Mesendoderm (in vitro differentiated cells): ENCODE results near the gene CENPX.
A peak's percentile ranks its signal among the peaks of the same experiment; 100 is the strongest.

Experiments
- DNase-seq: peaks from one replicate; pipeline ENCODE4 v3.0.0; 2013
- H2AK5ac ChIP-seq: 2 replicates; pipeline ENCODE4 v1.6.1; 2013; ENCODE audit warnings: low read length, inconsistent platforms
- H2BK120ac ChIP-seq: 2 replicates; pipeline ENCODE4 v1.6.1; 2013; ENCODE audit warnings: low read depth, mild to moderate bottlenecking, low read length, moderate library complexity, mixed read lengths
- H2BK15ac ChIP-seq: replicated peaks from 2 replicates; pipeline ENCODE4 v1.6.1; 2013; ENCODE audit warnings: low read depth, mild to moderate bottlenecking, moderate library complexity
- H2BK5ac ChIP-seq: 2 replicates; pipeline ENCODE4 v1.6.1; 2013; ENCODE audit warnings: low read length, inconsistent platforms
- H3K18ac ChIP-seq: 2 replicates; pipeline ENCODE4 v1.6.1; 2013; ENCODE audit warnings: mild to moderate bottlenecking, low read length, mixed read lengths
- H3K23ac ChIP-seq: one replicate; pipeline ENCODE4 v1.6.1; 2013; ENCODE audit warnings: low read length
- H3K27ac ChIP-seq: 2 replicates; pipeline ENCODE4 v1.5.1; 2013; ENCODE audit warnings: low read depth, mild to moderate bottlenecking, inconsistent platforms, low read length, moderate library complexity
- H3K27me3 ChIP-seq: 2 replicates; pipeline ENCODE4 v1.6.1; 2013; ENCODE audit warnings: low read length, control low read depth, mild to moderate bottlenecking, inconsistent platforms; ENCODE audit not compliant: insufficient read depth, poor library complexity
- H3K36me3 ChIP-seq: 2 replicates; pipeline ENCODE4 v1.6.1; 2013; ENCODE audit warnings: low read length, inconsistent platforms; ENCODE audit not compliant: control insufficient read depth, insufficient read depth
- H3K4ac ChIP-seq: one replicate; pipeline ENCODE4 v1.6.1; 2013; ENCODE audit warnings: low read depth, mild to moderate bottlenecking, low read length, moderate library complexity
- H3K4me1 ChIP-seq: 2 replicates; pipeline ENCODE4 v1.6.1; 2013; ENCODE audit warnings: low read depth, low read length, inconsistent platforms; ENCODE audit not compliant: control insufficient read depth
- H3K4me2 ChIP-seq: 2 replicates; pipeline ENCODE4 v1.6.1; 2013; ENCODE audit warnings: low read length
- H3K4me3 ChIP-seq: 2 replicates; pipeline ENCODE4 v1.5.1; 2013; ENCODE audit warnings: mild to moderate bottlenecking, low read length
- H3K56ac ChIP-seq: one replicate; pipeline ENCODE4 v1.6.1; 2013; ENCODE audit warnings: low read length
- H3K79me1 ChIP-seq: 2 replicates; pipeline ENCODE4 v1.6.1; 2013; ENCODE audit warnings: low read length, inconsistent platforms
- H3K79me2 ChIP-seq: 2 replicates; pipeline ENCODE4 v1.6.1; 2013; ENCODE audit warnings: mild to moderate bottlenecking, low read length; ENCODE audit not compliant: control insufficient read depth, insufficient read depth
- H3K9ac ChIP-seq: 2 replicates; pipeline ENCODE4 v1.6.1; 2013; ENCODE audit warnings: low read length, inconsistent platforms
- H4K5ac ChIP-seq: one replicate; pipeline ENCODE4 v1.6.1; 2013; ENCODE audit warnings: low read length
- H4K8ac ChIP-seq: one replicate; pipeline ENCODE4 v1.6.1; 2013; ENCODE audit warnings: low read depth, mild to moderate bottlenecking, control low read depth, low read length, moderate library complexity
- WGBS: extraction: QIAGEN DNeasy Blood & Tissue Kit; methylation state at CpG from one replicate; pipeline ENCODE4 v1.1.7; 2013; ENCODE audit warnings: low lambda C conversion rate, missing lambda C conversion rate; ENCODE audit not compliant: insufficient coverage; ENCODE audit errors: extremely low coverage; 5-methylcytosine and 5-hydroxymethylcytosine counted together

Gene CENPX

DNA sequence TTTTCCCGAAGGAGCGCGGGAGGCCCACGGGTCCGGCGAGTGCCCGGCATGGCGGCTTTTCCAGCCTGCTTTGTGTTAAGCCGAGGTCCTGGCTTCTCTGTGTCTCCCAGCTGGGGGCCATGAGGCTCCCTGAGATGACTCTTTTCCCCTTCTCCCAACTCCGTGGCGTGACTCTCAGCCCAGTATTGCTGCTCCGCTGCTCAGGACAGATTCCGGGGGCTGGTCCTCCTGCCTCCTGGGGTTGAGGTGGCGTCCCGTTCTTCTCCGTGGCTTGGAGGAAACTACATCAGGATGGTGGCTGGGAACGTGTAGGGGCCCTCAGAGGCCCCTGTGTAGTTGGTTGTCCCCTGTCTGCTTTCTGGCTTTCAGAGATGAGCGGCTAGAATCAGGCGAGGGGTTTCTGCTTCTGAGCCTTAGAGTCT lies 30.0 kb upstream of the CENPX start:
- Histone ChIP-seq H3K4ac (no peak overlapping the region), H4K8ac (no peak overlapping the region), H3K56ac (peak overlapping the region; percentile 91), H3K4me3 (peak overlapping the region; percentile 87), H3K36me3 (peaks cover 6% of the 10 kb centered on the region), H3K79me2 (peaks cover 7% of the 10 kb centered on the region), H3K79me1 (peaks cover 3% of the 10 kb centered on the region), H3K4me2 (peak overlapping the region; percentile 67), H2BK15ac (no peak overlapping the region), H4K5ac (no peak overlapping the region), H2BK5ac (no peak overlapping the region), H2BK120ac (no peak overlapping the region), H3K27ac (no peak overlapping the region), H3K4me1 (no peaks in the 10 kb centered on the region), H3K18ac (no peak overlapping the region), H3K9ac (peak overlapping the region; percentile 84), H3K27me3 (no peaks in the 10 kb centered on the region), H2AK5ac (no peak overlapping the region), H3K23ac (no peak overlapping the region)
- DNase-seq = no peak
- WGBS = no CpG with 5 or more reads among the region's 19 CpGs

DNA sequence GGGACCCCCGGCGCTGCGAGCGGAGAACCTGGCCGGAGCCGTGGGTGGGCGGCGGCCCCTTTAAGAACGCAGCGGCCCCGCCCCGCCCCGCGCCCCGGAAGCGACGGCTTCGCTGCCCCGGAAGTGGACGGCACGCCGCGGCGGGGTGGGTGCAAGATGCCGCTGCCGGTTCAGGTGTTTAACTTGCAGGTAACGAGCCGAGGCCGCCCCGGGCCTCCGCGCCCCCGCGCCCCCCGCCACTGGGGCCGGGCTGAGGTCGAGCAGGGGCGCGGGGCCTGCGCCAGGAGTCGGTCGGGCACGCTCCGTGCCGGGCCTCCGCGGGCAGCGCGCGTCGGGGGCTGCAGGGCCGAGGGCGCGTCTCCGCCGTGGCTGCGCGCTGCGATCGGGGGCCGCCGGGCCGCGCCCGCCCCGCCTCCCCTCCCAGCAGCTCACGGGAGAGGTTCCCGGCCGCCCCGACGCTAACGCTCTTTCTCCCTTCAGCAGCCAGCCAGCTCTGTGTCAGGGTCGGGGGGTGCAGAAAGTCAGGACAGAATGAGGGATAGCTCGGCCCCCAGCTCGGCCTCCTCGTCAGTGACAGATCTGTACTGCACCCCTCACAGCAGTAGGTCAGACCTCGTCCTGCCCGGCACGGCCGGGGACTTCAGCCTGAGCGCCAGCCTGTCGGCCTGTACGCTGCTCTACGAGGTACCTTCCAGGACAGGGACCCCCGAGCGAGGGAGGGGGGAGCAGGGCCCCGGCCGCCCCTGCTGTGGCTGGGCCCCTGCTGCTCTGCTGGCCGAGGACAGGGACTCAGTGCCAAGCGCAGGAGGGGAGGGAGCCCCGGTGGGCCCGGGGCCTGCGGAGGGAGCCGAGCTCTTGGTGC lies 29.3 kb upstream of the CENPX start, which contains the start of the genes GPS1 and RFNG:
TSS of gene GPS1 (plus strand) at position 123 of the 862 bp plus-strand sequence. CDS start at position 157, 34 bp downstream.
TSS of gene RFNG (minus strand) at position 36 of the 862 bp plus-strand sequence. CDS start 45 bp downstream, outside the sequence.
- Histone ChIP-seq H2BK5ac (no peak within 1 kb of the TSS), H3K4me1 (no peaks in the 10 kb centered on the region), H3K56ac (peak within 1 kb of the TSS; percentile 91), H3K4ac (no peak within 1 kb of the TSS), H3K36me3 (peaks cover 7% of the 10 kb centered on the region), H3K27ac (no peak within 1 kb of the TSS), H2BK120ac (no peak within 1 kb of the TSS), H3K18ac (no peak within 1 kb of the TSS), H3K4me3 (peak within 1 kb of the TSS; percentile 87), H3K79me1 (peaks cover 3% of the 10 kb centered on the region), H4K8ac (no peak within 1 kb of the TSS), H3K4me2 (peak within 1 kb of the TSS; percentile 67), H3K23ac (peak within 1 kb of the TSS; percentile 89), H3K9ac (peak within 1 kb of the TSS; percentile 84), H2BK15ac (no peak within 1 kb of the TSS), H4K5ac (no peak within 1 kb of the TSS), H3K27me3 (no peaks in the 10 kb centered on the region), H3K79me2 (peaks cover 7% of the 10 kb centered on the region), H2AK5ac (peak within 1 kb of the TSS; percentile 82)
- peak; percentile 53 for DNase-seq
- no CpG with 5 or more reads among the region's 94 CpGs for WGBS

GRCh38 chr17:82050761-82051641 lies 28.3 kb upstream of the CENPX start:
- H3K23ac ChIP-seq = peak overlapping the region; percentile 89
- H2BK5ac ChIP-seq = no peak overlapping the region
- H3K4ac ChIP-seq = no peak overlapping the region
- peaks cover 3% of the 10 kb centered on the region for H3K79me1 ChIP-seq
- no peak overlapping the region for H4K5ac ChIP-seq
- H3K27ac ChIP-seq = no peak overlapping the region
- peak overlapping the region; percentile 86 for H3K56ac ChIP-seq
- H3K79me2 ChIP-seq = peaks cover 7% of the 10 kb centered on the region
- no peaks in the 10 kb centered on the region for H3K27me3 ChIP-seq
- peak overlapping the region; percentile 28 for H3K4me3 ChIP-seq
- H2BK120ac ChIP-seq = no peak overlapping the region
- H2BK15ac ChIP-seq = no peak overlapping the region
- H4K8ac ChIP-seq = no peak overlapping the region
- H3K9ac ChIP-seq = peak overlapping the region; percentile 73
- DNase-seq = no peak
- H3K4me1 ChIP-seq = no peaks in the 10 kb centered on the region
- H2AK5ac ChIP-seq = peak overlapping the region; percentile 82
- no peak overlapping the region for H3K18ac ChIP-seq
- peaks cover 6% of the 10 kb centered on the region for H3K36me3 ChIP-seq
- no CpG with 5 or more reads among the region's 79 CpGs for WGBS
- H3K4me2 ChIP-seq = peak overlapping the region; percentile 46

GRCh38 chr17:82050152-82050760 lies 27.6 kb upstream of the CENPX start:
- Histone ChIP-seq H3K4me2 (no peak overlapping the region), H2BK15ac (no peak overlapping the region), H3K4me3 (no peak overlapping the region), H4K8ac (no peak overlapping the region), H3K9ac (peak overlapping the region; percentile 73), H3K18ac (no peak overlapping the region), H3K27ac (no peak overlapping the region), H2AK5ac (no peak overlapping the region), H3K79me1 (peaks cover 3% of the 10 kb centered on the region), H3K56ac (peak overlapping the region; percentile 86), H3K4me1 (no peaks in the 10 kb centered on the region), H3K4ac (no peak overlapping the region), H3K79me2 (peaks cover 7% of the 10 kb centered on the region), H4K5ac (no peak overlapping the region), H3K36me3 (peaks cover 5% of the 10 kb centered on the region), H3K23ac (no peak overlapping the region), H3K27me3 (no peaks in the 10 kb centered on the region), H2BK5ac (no peak overlapping the region), H2BK120ac (no peak overlapping the region)
- no peak for DNase-seq
- no CpG with 5 or more reads among the region's 28 CpGs for WGBS

- H2BK15ac ChIP-seq = no peak overlapping the region
- no peak overlapping the region for H3K18ac ChIP-seq
- DNase-seq = no peak
- peaks cover 7% of the 10 kb centered on the region for H3K79me2 ChIP-seq
- H3K23ac ChIP-seq = no peak overlapping the region
- peaks cover 3% of the 10 kb centered on the region for H3K79me1 ChIP-seq
- H3K27ac ChIP-seq = no peak overlapping the region
- no peak overlapping the region for H2BK5ac ChIP-seq
- no peak overlapping the region for H3K56ac ChIP-seq
- H3K4me3 ChIP-seq = no peak overlapping the region
- no peak overlapping the region for H4K5ac ChIP-seq
- H3K4me2 ChIP-seq = no peak overlapping the region
- H2AK5ac ChIP-seq = no peak overlapping the region
- no peaks in the 10 kb centered on the region for H3K4me1 ChIP-seq
- H3K36me3 ChIP-seq = peaks cover 2% of the 10 kb centered on the region
- no peak overlapping the region for H4K8ac ChIP-seq
- WGBS = no CpG with 5 or more reads among the region's 16 CpGs
- no peak overlapping the region for H2BK120ac ChIP-seq
- H3K4ac ChIP-seq = no peak overlapping the region
- H3K27me3 ChIP-seq = no peaks in the 10 kb centered on the region
- H3K9ac ChIP-seq = no peak overlapping the region
Measured at GRCh38 chr17:82049521-82049971, 26.9 kb upstream of the CENPX start.
